Astrocyte (in vitro differentiated cells and primary cell): ENCODE results near the gene TAF3. TPM values are rescaled to one million over a fixed set of nuclear protein-coding genes. Genes with fewer than 3 reads are reported as not detected.

Source experiments
- DNase-seq: peaks from one replicate; pipeline ENCODE4 v3.0.0-alpha.2; 2010; ENCODE audit warnings: low read depth
- FAIRE-seq: peaks from 2 replicates; lab custom pipeline; 2011; peaks lifted over from hg19 to GRCh38; lab: Jason Lieb, UNC
- H2AFZ ChIP-seq: 2 replicates; pipeline ENCODE4 v1.6.0; 2012; ENCODE audit warnings: low read depth, low read length, inconsistent platforms
- H3K27ac ChIP-seq: 2 replicates; pipeline ENCODE4 v1.5.1; 2011; ENCODE audit warnings: low read depth, low read length, inconsistent platforms
- H3K27me3 ChIP-seq: 2 replicates; pipeline ENCODE4 v1.6.0; 2011; ENCODE audit warnings: low read length, inconsistent platforms; ENCODE audit not compliant: insufficient read depth
- H3K36me3 ChIP-seq: 2 replicates; pipeline ENCODE4 v1.5.1; 2011; ENCODE audit warnings: low read length, inconsistent platforms; ENCODE audit not compliant: insufficient read depth
- H3K4me1 ChIP-seq: 2 replicates; pipeline ENCODE4 v1.5.1; 2011; ENCODE audit warnings: low read length, inconsistent platforms; ENCODE audit not compliant: insufficient read depth
- H3K4me2 ChIP-seq: 2 replicates; pipeline ENCODE4 v1.6.0; 2012; ENCODE audit warnings: low read length, inconsistent platforms
- H3K4me3 ChIP-seq: 2 replicates; pipeline ENCODE4 v1.5.1; 2011; ENCODE audit warnings: low read depth, mild to moderate bottlenecking, low read length, inconsistent platforms; ENCODE audit not compliant: insufficient read depth
- H3K79me2 ChIP-seq: 2 replicates; pipeline ENCODE4 v1.6.0; 2012; ENCODE audit warnings: mild to moderate bottlenecking, low read length, inconsistent platforms; ENCODE audit not compliant: insufficient read depth
- H3K9ac ChIP-seq: 2 replicates; pipeline ENCODE4 v1.6.0; 2012; ENCODE audit warnings: mild to moderate bottlenecking, low read length, inconsistent platforms
- H3K9me3 ChIP-seq: 2 replicates; pipeline ENCODE4 v1.5.1; 2012; ENCODE audit warnings: low read depth, mild to moderate bottlenecking, low read length, inconsistent platforms; ENCODE audit not compliant: insufficient read depth
- H4K20me1 ChIP-seq: 2 replicates; pipeline ENCODE4 v1.6.0; 2012; ENCODE audit warnings: low read length, inconsistent platforms; ENCODE audit not compliant: insufficient read depth
- H3K27ac Mint-ChIP-seq: one replicate; pipeline ENCODE4 v1.8.0; 2021; ENCODE audit warnings: mild to moderate bottlenecking, mixed read lengths; ENCODE audit not compliant: unreplicated experiment
- H3K27me3 Mint-ChIP-seq: one replicate; pipeline ENCODE4 v1.8.0; 2021; ENCODE audit warnings: low read depth, mixed read lengths; ENCODE audit not compliant: unreplicated experiment
- H3K36me3 Mint-ChIP-seq: one replicate; pipeline ENCODE4 v1.8.0; 2021; ENCODE audit warnings: low read depth, mixed read lengths; ENCODE audit not compliant: unreplicated experiment
- H3K4me1 Mint-ChIP-seq: one replicate; pipeline ENCODE4 v1.8.0; 2021; ENCODE audit warnings: low read depth, mixed read lengths; ENCODE audit not compliant: unreplicated experiment
- H3K4me3 Mint-ChIP-seq: one replicate; pipeline ENCODE4 v1.8.0; 2021; ENCODE audit warnings: mild to moderate bottlenecking, moderate library complexity, mixed read lengths; ENCODE audit not compliant: unreplicated experiment
- H3K9me3 Mint-ChIP-seq: one replicate; pipeline ENCODE4 v1.8.0; 2021; ENCODE audit warnings: mild to moderate bottlenecking, mixed read lengths; ENCODE audit not compliant: unreplicated experiment
- EZH2 ChIP-seq: IDR thresholded peaks from 2 replicates; pipeline ENCODE4 v1.6.1; 2012; ENCODE audit warnings: mild to moderate bottlenecking, low read length, inconsistent platforms; ENCODE audit not compliant: insufficient read depth
- total RNA-seq: library from RNA; stranded (reverse); gene quantifications from 2 replicates; pipeline ENCODE4 v1.2.1, GENCODE V29; 2021
- TF ChIP-seq, protein P1 (sequence below): IDR thresholded peaks from 2 replicates; pipeline ENCODE4 v1.5.1; 2011; ENCODE audit warnings: low read depth, mild to moderate bottlenecking, inconsistent platforms, low read length, moderate library complexity; ENCODE audit not compliant: insufficient read depth

The TAF3 gene
- total RNA-seq, 1 donor from 2014 or later: 10.2 TPM

DNA sequence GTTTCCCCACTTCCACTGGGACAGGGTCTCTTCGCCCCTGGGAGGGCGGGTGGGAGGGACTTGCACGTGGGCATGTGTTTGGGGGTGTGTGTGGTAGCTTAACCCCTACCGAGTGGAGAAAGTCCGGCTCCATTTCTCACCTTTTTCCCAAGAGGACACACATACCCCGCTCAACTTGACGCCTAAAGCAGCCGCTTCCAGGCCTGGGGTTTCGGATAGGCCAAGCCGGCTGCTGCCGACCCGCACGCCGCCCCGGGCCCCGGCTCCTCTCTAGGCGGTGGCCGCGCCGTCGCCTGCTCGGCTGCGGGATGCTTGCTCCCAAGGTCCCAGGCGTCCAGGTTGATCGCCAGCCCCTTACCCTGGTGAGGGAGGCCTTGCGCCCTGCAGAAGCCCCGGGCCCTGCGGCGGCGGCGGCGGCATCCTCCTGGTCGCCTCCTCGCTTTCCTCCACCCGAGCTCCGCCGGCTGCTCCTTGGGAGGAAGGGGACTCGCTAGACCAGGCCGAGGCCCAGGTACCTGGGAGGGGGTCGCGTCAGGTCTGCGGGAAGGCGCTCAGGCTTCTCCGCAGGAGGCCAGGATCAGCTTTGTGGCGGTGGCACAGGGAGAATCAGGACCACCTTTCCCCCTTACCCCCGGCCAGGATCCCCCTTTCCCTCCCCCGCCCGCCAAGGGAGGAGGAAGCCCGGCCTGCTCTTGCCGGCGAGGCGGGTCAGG, 233.0 kb downstream of the TAF3 start:
- peaks cover 76% of the 10 kb centered on the region for H3K27me3 ChIP-seq
- peaks cover 45% of the 10 kb centered on the region for H3K27me3 Mint-ChIP-seq
- H3K79me2 ChIP-seq: no peaks in the 10 kb centered on the region
- no peak overlapping the region for H3K4me2 ChIP-seq
- no peak overlapping the region for H3K27ac Mint-ChIP-seq
- no peaks in the 10 kb centered on the region for H3K9me3 Mint-ChIP-seq
- H3K4me1 ChIP-seq: peaks cover 18% of the 10 kb centered on the region
- peaks cover 21% of the 10 kb centered on the region for H4K20me1 ChIP-seq
- no peak overlapping the region for H3K4me3 Mint-ChIP-seq
- peaks cover 2% of the 10 kb centered on the region for H3K4me1 Mint-ChIP-seq
- H2AFZ ChIP-seq: no peak overlapping the region
- TF ChIP-seq, protein P1, sequence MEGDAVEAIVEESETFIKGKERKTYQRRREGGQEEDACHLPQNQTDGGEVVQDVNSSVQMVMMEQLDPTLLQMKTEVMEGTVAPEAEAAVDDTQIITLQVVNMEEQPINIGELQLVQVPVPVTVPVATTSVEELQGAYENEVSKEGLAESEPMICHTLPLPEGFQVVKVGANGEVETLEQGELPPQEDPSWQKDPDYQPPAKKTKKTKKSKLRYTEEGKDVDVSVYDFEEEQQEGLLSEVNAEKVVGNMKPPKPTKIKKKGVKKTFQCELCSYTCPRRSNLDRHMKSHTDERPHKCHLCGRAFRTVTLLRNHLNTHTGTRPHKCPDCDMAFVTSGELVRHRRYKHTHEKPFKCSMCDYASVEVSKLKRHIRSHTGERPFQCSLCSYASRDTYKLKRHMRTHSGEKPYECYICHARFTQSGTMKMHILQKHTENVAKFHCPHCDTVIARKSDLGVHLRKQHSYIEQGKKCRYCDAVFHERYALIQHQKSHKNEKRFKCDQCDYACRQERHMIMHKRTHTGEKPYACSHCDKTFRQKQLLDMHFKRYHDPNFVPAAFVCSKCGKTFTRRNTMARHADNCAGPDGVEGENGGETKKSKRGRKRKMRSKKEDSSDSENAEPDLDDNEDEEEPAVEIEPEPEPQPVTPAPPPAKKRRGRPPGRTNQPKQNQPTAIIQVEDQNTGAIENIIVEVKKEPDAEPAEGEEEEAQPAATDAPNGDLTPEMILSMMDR: no peak
- peak; percentile 88 for TF ChIP-seq EZH2
- H3K27ac ChIP-seq: no peak overlapping the region
- FAIRE-seq: no peak
- no peak for DNase-seq
- H3K36me3 Mint-ChIP-seq: peaks cover 2% of the 10 kb centered on the region
- no peak overlapping the region for H3K9ac ChIP-seq
- H3K36me3 ChIP-seq: no peaks in the 10 kb centered on the region
- H3K4me3 ChIP-seq: no peak overlapping the region
- no peaks in the 10 kb centered on the region for H3K9me3 ChIP-seq

DNA sequence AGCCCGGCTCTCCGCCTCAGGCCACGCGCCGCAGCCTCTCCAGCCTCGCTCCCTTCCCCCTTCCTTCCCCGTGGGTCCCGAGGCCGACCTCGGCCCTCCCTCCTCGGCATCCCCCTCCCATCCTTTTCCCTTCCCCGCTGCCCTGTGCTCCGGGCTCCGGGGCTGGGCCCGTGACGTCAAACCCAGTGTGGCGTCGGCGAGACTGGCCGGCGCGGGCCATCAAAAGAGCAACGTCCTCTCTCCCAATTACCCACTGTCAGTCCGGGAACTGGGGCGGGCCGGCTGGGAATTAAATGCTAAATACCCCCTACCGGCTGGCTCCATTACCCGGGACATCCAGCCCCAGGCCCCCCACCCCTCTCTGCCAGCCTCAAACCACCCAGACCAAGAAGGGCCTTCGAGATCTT, 233.5 kb downstream of the TAF3 start:
- H3K9me3 Mint-ChIP-seq: no peaks in the 10 kb centered on the region
- Histone ChIP-seq H3K4me3 (no peak overlapping the region), H4K20me1 (peaks cover 15% of the 10 kb centered on the region), H2AFZ (no peak overlapping the region), H3K9ac (no peak overlapping the region), H3K4me2 (peak overlapping the region; percentile 48), H3K4me1 (peaks cover 18% of the 10 kb centered on the region), H3K9me3 (no peaks in the 10 kb centered on the region), H3K36me3 (no peaks in the 10 kb centered on the region), H3K27ac (no peak overlapping the region), H3K79me2 (no peaks in the 10 kb centered on the region), H3K27me3 (peaks cover 76% of the 10 kb centered on the region)
- H3K27me3 Mint-ChIP-seq: peaks cover 43% of the 10 kb centered on the region
- no peak overlapping the region for H3K27ac Mint-ChIP-seq
- TF ChIP-seq, protein P1: no peak
- TF ChIP-seq EZH2: peak; percentile 93
- H3K4me3 Mint-ChIP-seq: peak overlapping the region; percentile 73
- H3K36me3 Mint-ChIP-seq: peaks cover 2% of the 10 kb centered on the region
- peaks cover 5% of the 10 kb centered on the region for H3K4me1 Mint-ChIP-seq
- DNase-seq: no peak
- FAIRE-seq: no peak

DNA sequence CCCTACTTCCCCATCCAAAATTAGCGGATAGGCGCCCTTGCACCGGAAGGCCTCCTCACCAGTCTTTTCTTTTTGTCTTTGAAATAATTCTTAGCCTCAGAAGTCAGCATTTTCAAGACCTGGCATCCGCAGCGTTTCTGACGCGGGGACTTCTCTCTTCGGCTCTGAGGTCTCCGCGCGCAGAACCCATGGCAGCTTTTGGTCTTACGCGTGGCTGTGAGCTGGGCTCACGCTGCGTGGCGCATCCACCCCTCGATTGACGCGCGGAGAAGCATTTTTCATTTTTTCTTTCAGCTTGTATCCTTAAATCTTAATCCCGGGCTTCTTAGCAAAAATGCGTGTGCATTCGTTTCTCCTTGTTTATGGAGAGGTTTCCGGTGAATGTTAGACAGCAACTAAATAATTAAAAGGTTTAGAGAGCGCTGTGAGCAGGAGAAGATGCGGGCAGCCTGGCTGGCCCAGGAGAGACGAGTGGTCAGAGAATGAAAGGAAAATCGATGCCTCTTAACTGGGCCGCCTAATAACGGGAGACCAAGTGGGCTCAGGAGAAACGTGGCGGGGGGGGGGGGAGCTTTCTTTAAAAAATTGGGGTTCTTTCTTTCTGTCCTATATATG, 234.1 kb downstream of the TAF3 start:
- Histone ChIP-seq H3K79me2 (no peaks in the 10 kb centered on the region), H3K4me2 (peak overlapping the region; percentile 48), H3K9ac (no peak overlapping the region), H3K4me3 (no peak overlapping the region), H3K27me3 (peaks cover 70% of the 10 kb centered on the region), H3K27ac (no peak overlapping the region), H3K4me1 (peaks cover 18% of the 10 kb centered on the region), H3K36me3 (no peaks in the 10 kb centered on the region), H4K20me1 (peaks cover 9% of the 10 kb centered on the region), H3K9me3 (no peaks in the 10 kb centered on the region), H2AFZ (no peak overlapping the region)
- peaks cover 6% of the 10 kb centered on the region for H3K36me3 Mint-ChIP-seq
- H3K4me3 Mint-ChIP-seq: peak overlapping the region; percentile 73
- peaks cover 40% of the 10 kb centered on the region for H3K27me3 Mint-ChIP-seq
- FAIRE-seq (no peak), DNase-seq (no peak)
- H3K27ac Mint-ChIP-seq: no peak overlapping the region
- peaks cover 5% of the 10 kb centered on the region for H3K4me1 Mint-ChIP-seq
- TF ChIP-seq, protein P1: no peak
- no peak for TF ChIP-seq EZH2
- H3K9me3 Mint-ChIP-seq: no peaks in the 10 kb centered on the region
